Measurements from ENCODE around the gene KCNQ1. TPM values are rescaled to one million over a fixed set of nuclear protein-coding genes. Genes with fewer than 3 reads are reported as not detected.

The KCNQ1 gene
- total and polyA plus RNA-seq, 9 of the 15 experiments (the other 6 are each of a cell fraction or from before 2014, with no cell fraction given) = 0.44 TPM; not detected in 8

DNA sequence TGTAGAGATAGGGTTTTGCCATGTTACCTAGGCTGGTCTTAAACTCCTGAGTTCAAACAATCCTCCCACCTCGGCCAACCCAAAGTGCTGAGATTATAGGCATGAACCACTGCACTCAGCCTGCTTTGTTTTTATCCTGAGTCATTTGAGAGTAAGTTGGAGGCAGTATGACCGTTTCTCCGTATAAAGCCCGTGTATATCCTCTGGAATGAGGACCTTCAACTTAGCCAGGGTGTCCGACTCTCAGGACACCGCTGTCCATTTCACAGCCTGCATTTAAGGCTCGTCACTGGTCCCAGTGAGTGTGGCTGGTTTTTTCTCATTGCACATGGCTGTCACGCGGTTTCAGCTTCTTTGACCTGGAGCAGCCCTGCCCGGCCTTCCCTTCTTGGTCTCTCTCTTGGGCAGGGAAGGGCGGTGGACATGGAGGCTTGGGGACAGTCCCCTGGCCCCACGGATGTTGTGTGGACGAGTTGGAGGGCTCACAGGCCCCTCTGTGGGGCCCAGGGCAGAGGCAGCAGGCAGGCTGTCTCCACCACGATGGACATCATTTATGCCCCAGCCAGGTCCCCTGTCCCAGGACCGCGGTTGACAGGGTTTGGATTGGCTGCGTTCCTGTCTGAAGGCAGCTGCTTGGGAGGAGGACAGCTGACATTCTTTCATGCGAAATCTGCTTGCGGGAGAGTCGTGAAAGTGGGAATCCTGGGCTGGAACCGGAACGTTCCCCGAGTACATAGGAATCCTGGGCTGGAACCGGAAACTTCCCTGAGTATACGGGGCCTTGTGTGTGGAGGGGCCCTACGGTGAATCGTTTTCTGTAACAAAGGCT lies 93.3 kb downstream of the KCNQ1 start:
- BruUV-seq (replicated peaks) = no TSS peak
- Histone ChIP-seq H3K4me3 (no peak overlapping the region), H3K36me3 (ENCODE audit: control insufficient read depth, insufficient read depth, low read length) (no peaks in the 10 kb centered on the region), H2AFZ (ENCODE audit: low read depth, low read length) (peak overlapping the region; percentile 58), H3K27me3 (ENCODE audit: control insufficient read depth in 2 of 2, insufficient read depth in 2 of 2, low read length in 2 of 2) (peaks cover 11 to 50% of the 10 kb centered on the region in 2 experiments; a peak in 4 of 5 replicates), H3K9me3 (replicated peaks; ENCODE audit: control insufficient read depth, insufficient read depth, low read depth, low read length) (0 out of 2 replicates have a peak, but pooled peaks cover 2% of the 10 kb centered on the region), H3K9ac (ENCODE audit: insufficient read depth in 1 of 2, low read depth in 2 of 2, low read length in 2 of 2) (no peak overlapping the region), H3K79me2 (ENCODE audit: control insufficient read depth, insufficient read depth, low read length) (no peaks in the 10 kb centered on the region), H3K4me1 (replicated peaks in 1 of 2; ENCODE audit: control insufficient read depth in 2 of 2, insufficient read depth in 2 of 2, low read length in 2 of 2) (peaks cover 6 to 51% of the 10 kb centered on the region in 2 experiments), H3K9me1 (ENCODE audit: control insufficient read depth, insufficient read depth, low read length) (no peaks in the 10 kb centered on the region), H3K27ac (ENCODE audit: extremely low read depth, low read depth, low read length) (no peak overlapping the region), H3K4me2 (ENCODE audit: insufficient read depth, low read length) (no peak overlapping the region), H4K20me1 (replicated peaks; ENCODE audit: control insufficient read depth, insufficient read depth, low read length) (no peaks in the 10 kb centered on the region)
- intact Hi-C loops (cut with micrococcal nuclease) (loop anchor here (10.0 kb wide), 3 partner anchors 157 to 343 kb away; partner anchors contain the start of genes C11orf21, KCNQ1OT1 and TSPAN32), in situ Hi-C loops (cut with MboI) (no loop called here)
- ChIA-PET CTCF (ENCODE audit: low intra/inter-chr PET ratio) (no interaction called here), POLR2A (interaction anchor here (0.6 kb wide), 1 partner anchor 353 kb away, joined by 3 read pairs; no protein-coding TSS in a partner anchor)
- FAIRE-seq (no peak), DNase-seq (ENCODE audit: extremely low read depth in 1 of 4, low spot score in 3 of 4) (no peak), ATAC-seq (no peak)
- no peak for TF ChIP-seq KAT8 (IDR thresholded peaks at IDR 0.05; ENCODE audit: low read depth)
- no peak for TF ChIP-seq CBX3 (IDR thresholded peaks at IDR 0.05; ENCODE audit: borderline replicate concordance in 1 of 2, low read length in 2 of 2)
- no peak for TF ChIP-seq THRAP3 (IDR thresholded peaks at IDR 0.05; ENCODE audit: borderline replicate concordance)
- 0 out of 2 replicates have a peak, but pooled peaks have one; percentile 2 for TF ChIP-seq ZNF121 (CRISPR knock-in tag; conservative IDR thresholded peaks at IDR 0.05)
- no peak for TF ChIP-seq DDX20 (tag; IDR thresholded peaks at IDR 0.05; ENCODE audit: low read depth)
- peak; percentile 40; the same call in 1 of the 2 replicates for TF ChIP-seq MAX (CRISPR knock-in tag; IDR thresholded peaks at IDR 0.05)
- WGBS (ENCODE audit: insufficient coverage, low coverage, missing lambda C conversion rate) = 28% methylated on average over 27 of the region's 27 CpGs
